Measurements from ENCODE around the gene CCDC24. TPM values are rescaled to one million over a fixed set of nuclear protein-coding genes. Genes with fewer than 3 reads are reported as not detected.

Gene CCDC24
- total and polyA plus RNA-seq, 2 donors (not counting 3 experiments of a cell fraction or from before 2014, with no cell fraction given) = 2.2 to 3.1 TPM

DNA sequence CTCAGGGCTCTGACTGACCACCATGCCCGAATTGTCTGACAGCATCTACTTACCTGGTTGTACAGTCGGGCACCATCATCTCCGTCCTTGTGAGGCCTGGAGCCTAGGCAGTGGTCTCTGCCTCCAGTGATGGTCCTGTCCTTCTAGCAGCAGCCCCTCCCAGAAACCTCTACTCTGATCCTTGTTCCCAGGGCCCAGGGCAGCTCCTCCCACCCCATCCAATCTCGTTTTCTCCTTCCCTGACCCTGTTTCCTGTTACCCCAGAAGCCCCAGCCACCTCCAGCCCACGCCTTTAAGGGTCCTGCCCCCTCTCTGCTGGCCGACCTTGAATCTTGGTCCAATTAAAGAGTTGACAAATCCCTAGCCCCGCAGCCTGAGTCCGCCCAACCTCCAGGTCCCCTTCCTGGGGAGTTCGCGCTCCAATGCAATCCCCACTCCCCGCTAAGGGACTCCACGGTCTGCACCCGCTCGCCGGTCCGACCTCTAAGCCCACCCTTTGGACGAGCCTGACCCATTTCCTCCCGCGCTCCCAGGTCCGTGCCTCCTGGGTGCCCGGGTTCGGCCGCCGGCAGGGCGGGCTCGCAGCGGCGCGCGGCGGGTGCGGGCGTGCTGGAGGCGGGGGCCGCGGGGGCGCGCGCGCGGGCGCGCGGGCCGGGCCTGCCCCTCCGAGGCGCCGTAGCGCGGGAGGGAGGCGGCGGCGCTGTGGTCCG, 12.7 kb upstream of the CCDC24 start, which contains the start of gene B4GALT2:
Gene B4GALT2, plus strand, starts transcription at position 660 of the 710 bp plus-strand sequence. CDS start 1,951 bp downstream, outside the sequence.
- POLR2A ChIA-PET = no interaction called here
- dilution Hi-C loops (cut with MboI; ENCODE audit: extremely low pct_ligation_motif_present, low sequenced_read_pairs) = no loop called here

DNA sequence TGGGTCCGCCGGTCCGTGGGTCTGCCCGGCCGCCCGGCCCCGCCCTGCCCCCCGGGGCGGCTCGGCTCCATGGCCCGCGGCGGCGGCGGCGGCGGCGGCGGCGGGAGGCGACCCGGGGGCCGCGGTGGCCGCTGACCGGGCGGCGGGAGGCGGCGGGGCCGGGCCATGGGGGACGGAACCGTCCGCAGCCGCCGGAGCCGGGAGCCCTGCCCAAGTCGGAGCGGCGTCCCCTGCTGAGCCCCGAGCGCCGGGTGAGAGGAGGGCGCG, 12.2 kb upstream of the CCDC24 start:
- no peaks in the 10 kb centered on the region for H3K27me3 ChIP-seq (ENCODE audit: control insufficient read depth in 2 of 2, insufficient read depth in 2 of 2, low read length in 2 of 2)
- peaks cover 0 to 10% of the 10 kb centered on the region in 2 experiments for H3K36me3 ChIP-seq (ENCODE audit: control insufficient read depth in 2 of 2, extremely low read depth in 1 of 2, insufficient read depth in 2 of 2, low read length in 2 of 2)
- H2AFZ ChIP-seq (ENCODE audit: low read depth, low read length) = no peak overlapping the region
- peaks cover 47% of the 10 kb centered on the region for H3K79me2 ChIP-seq (ENCODE audit: control insufficient read depth, insufficient read depth, low read length)
- dilution Hi-C loops (cut with MboI; ENCODE audit: extremely low pct_ligation_motif_present, low sequenced_read_pairs) = no loop called here
- H3K27ac ChIP-seq (ENCODE audit: insufficient read depth, low read depth, low read length) = no peak overlapping the region
- no peak for TF ChIP-seq GATA2 (IDR thresholded peaks at IDR 0.05; ENCODE audit: insufficient read depth, insufficient read length, low read depth, low read length)
- no peak for TF ChIP-seq POLR2A (IDR thresholded peaks at IDR 0.05; ENCODE audit: low read depth, low read length)
- no peak for TF ChIP-seq CTCF (IDR thresholded peaks at IDR 0.05; ENCODE audit: extremely low read depth in 1 of 2, insufficient read depth in 1 of 2, low read depth in 1 of 2, low read length in 2 of 2)
- no peak for TF ChIP-seq FOS (IDR thresholded peaks at IDR 0.05; ENCODE audit: borderline replicate concordance, insufficient read depth, low read length)
- TF ChIP-seq, protein P1, sequence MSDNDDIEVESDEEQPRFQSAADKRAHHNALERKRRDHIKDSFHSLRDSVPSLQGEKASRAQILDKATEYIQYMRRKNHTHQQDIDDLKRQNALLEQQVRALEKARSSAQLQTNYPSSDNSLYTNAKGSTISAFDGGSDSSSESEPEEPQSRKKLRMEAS (IDR thresholded peaks at IDR 0.05; ENCODE audit: insufficient read depth, insufficient read length) = no peak
- no peak for TF ChIP-seq EZH2 (IDR thresholded peaks at IDR 0.05; ENCODE audit: borderline replicate concordance, low read depth, low read length, severe bottlenecking)
- no peak for TF ChIP-seq MYC (IDR thresholded peaks at IDR 0.05; ENCODE audit: low read depth, low read length)
- TF ChIP-seq POLR2AphosphoS5 (IDR thresholded peaks at IDR 0.05; ENCODE audit: insufficient read depth, low read depth, low read length) = no peak
- no peak for TF ChIP-seq JUN (IDR thresholded peaks at IDR 0.05; ENCODE audit: borderline replicate concordance, insufficient read depth, insufficient read length, low read depth)
- no peaks in the 10 kb centered on the region for H4K20me1 ChIP-seq (replicated peaks; ENCODE audit: control insufficient read depth, extremely low read depth, insufficient read depth, low read length)
- no peak overlapping the region for H3K4me2 ChIP-seq (ENCODE audit: insufficient read depth, low read length)
- intact Hi-C loops (cut with micrococcal nuclease) = no loop called here
- no TSS peak for BruUV-seq (replicated peaks)
- H3K9me3 ChIP-seq (replicated peaks; ENCODE audit: control insufficient read depth, insufficient read depth, low read length) = no peaks in the 10 kb centered on the region
- H3K4me3 ChIP-seq (replicated peaks in 1 of 3; ENCODE audit: insufficient read depth in 1 of 3, low read depth in 1 of 3, low read length in 3 of 3) = peak overlapping the region in 1 of 3 experiments; percentile 66
- H3K9me1 ChIP-seq (replicated peaks; ENCODE audit: control insufficient read depth, extremely low read depth, insufficient read depth, low read length) = no peaks in the 10 kb centered on the region
- no peak for FAIRE-seq
- ChIA-PET CTCF (no interaction called here), POLR2A (no interaction called here)
- no peak for DNase-seq (ENCODE audit: low read depth, low spot score)
- H3K9ac ChIP-seq (replicated peaks; ENCODE audit: extremely low read depth, insufficient read depth, low read length) = no peak overlapping the region
- peaks cover 29% of the 10 kb centered on the region for H3K4me1 ChIP-seq (ENCODE audit: control insufficient read depth, extremely low read depth, insufficient read depth, low read length)

More for the DNA sequence above, 12.7 kb upstream of the CCDC24 start, which contains the start of gene B4GALT2:
- H4K20me1 ChIP-seq (replicated peaks; ENCODE audit: control insufficient read depth, extremely low read depth, insufficient read depth, low read length) = no peaks in the 10 kb centered on the region
- peaks cover 47% of the 10 kb centered on the region for H3K79me2 ChIP-seq (ENCODE audit: control insufficient read depth, insufficient read depth, low read length)
- FAIRE-seq = peak; percentile 59
- peak; percentile 24 for DNase-seq (ENCODE audit: low read depth, low spot score)
- peak within 1 kb of the TSS; percentile 54 to 66 (median 64) for H3K4me3 ChIP-seq (replicated peaks in 1 of 3; ENCODE audit: insufficient read depth in 1 of 3, low read depth in 1 of 3, low read length in 3 of 3)
- peak within 1 kb of the TSS; percentile 13 for H3K27ac ChIP-seq (ENCODE audit: insufficient read depth, low read depth, low read length)
- no peak for TF ChIP-seq MYC (IDR thresholded peaks at IDR 0.05; ENCODE audit: low read depth, low read length)
- no peak for TF ChIP-seq EZH2 (IDR thresholded peaks at IDR 0.05; ENCODE audit: borderline replicate concordance, low read depth, low read length, severe bottlenecking)
- TF ChIP-seq JUN (IDR thresholded peaks at IDR 0.05; ENCODE audit: borderline replicate concordance, insufficient read depth, insufficient read length, low read depth) = no peak
- TF ChIP-seq POLR2AphosphoS5 (IDR thresholded peaks at IDR 0.05; ENCODE audit: insufficient read depth, low read depth, low read length) = peak; percentile 46
- peak within 1 kb of the TSS; percentile 54 for H3K4me2 ChIP-seq (ENCODE audit: insufficient read depth, low read length)
- H3K9me1 ChIP-seq (replicated peaks; ENCODE audit: control insufficient read depth, extremely low read depth, insufficient read depth, low read length) = no peaks in the 10 kb centered on the region
- peaks cover 31% of the 10 kb centered on the region for H3K4me1 ChIP-seq (ENCODE audit: control insufficient read depth, extremely low read depth, insufficient read depth, low read length)
- no TSS peak for BruUV-seq (replicated peaks)
- H3K36me3 ChIP-seq (ENCODE audit: control insufficient read depth in 2 of 2, extremely low read depth in 1 of 2, insufficient read depth in 2 of 2, low read length in 2 of 2) = peaks cover 0 to 10% of the 10 kb centered on the region in 2 experiments
- H2AFZ ChIP-seq (ENCODE audit: low read depth, low read length) = peak within 1 kb of the TSS; percentile 50
- peak within 1 kb of the TSS; percentile 74 for H3K9ac ChIP-seq (replicated peaks; ENCODE audit: extremely low read depth, insufficient read depth, low read length)
- H3K9me3 ChIP-seq (replicated peaks; ENCODE audit: control insufficient read depth, insufficient read depth, low read length) = no peaks in the 10 kb centered on the region
- intact Hi-C loops (cut with micrococcal nuclease) = no loop called here
- CTCF ChIA-PET = interaction anchor here (1.0 to 1.6 kb wide), 2 partner anchors 11 to 215 kb away, joined by 3 to 10 read pairs; no protein-coding TSS in a partner anchor
- H3K27me3 ChIP-seq (ENCODE audit: control insufficient read depth in 2 of 2, insufficient read depth in 2 of 2, low read length in 2 of 2) = no peaks in the 10 kb centered on the region

Data from endothelial cell of umbilical vein (primary cell).